Ecto neural progenitor cell (in vitro differentiated cells): ENCODE measurements around the gene CDC14B.
A peak's percentile ranks its signal among the peaks of the same experiment; 100 is the strongest.

Source experiments
- DNase-seq: peaks from one replicate; pipeline ENCODE4 v3.0.0-alpha.2; 2018; ENCODE audit warnings: low spot score

Gene CDC14B

GRCh38 chr9:96484521-96484931 is 135.1 kb downstream of the CDC14B start:
- DNase-seq, result no peak

- no peak for DNase-seq
Observed at GRCh38 chr9:96483733-96484390, 135.8 kb downstream of the CDC14B start.

- no peak for DNase-seq
Observed at GRCh38 chr9:96483197-96483596, 136.4 kb downstream of the CDC14B start.

- DNase-seq, result no peak
Observed at GRCh38 chr9:96482476-96482875, 137.2 kb downstream of the CDC14B start.

GRCh38 chr9:96480736-96481135 is 138.9 kb downstream of the CDC14B start:
- no peak for DNase-seq

- DNase-seq, result no peak
Observed at GRCh38 chr9:96478829-96479371, 140.7 kb downstream of the CDC14B start.

- no peak for DNase-seq
Observed at GRCh38 chr9:96476591-96476990, 143.1 kb downstream of the CDC14B start.

GRCh38 chr9:96476013-96476412 is 143.6 kb downstream of the CDC14B start:
- DNase-seq, result no peak

- DNase-seq, result no peak
Observed at GRCh38 chr9:96467784-96468183, 151.9 kb downstream of the CDC14B start.

- DNase-seq, result no peak
Observed at GRCh38 chr9:96464426-96464825, 155.2 kb downstream of the CDC14B start.

GRCh38 chr9:96462541-96462940 is 157.1 kb downstream of the CDC14B start:
- no peak for DNase-seq

- DNase-seq, result no peak
Observed at GRCh38 chr9:96461336-96461735, 158.3 kb downstream of the CDC14B start.

- DNase-seq, result no peak
Observed at GRCh38 chr9:96460882-96461281, 158.8 kb downstream of the CDC14B start.

- no peak for DNase-seq
Observed at GRCh38 chr9:96460470-96460869, 159.2 kb downstream of the CDC14B start.

- no peak for DNase-seq
Observed at GRCh38 chr9:96459268-96460007, 160.2 kb downstream of the CDC14B start.

GRCh38 chr9:96458226-96458625 is 161.4 kb downstream of the CDC14B start:
- DNase-seq, result no peak

GRCh38 chr9:96457266-96457665 is 162.4 kb downstream of the CDC14B start:
- no peak for DNase-seq

- no peak for DNase-seq
Observed at GRCh38 chr9:96453625-96454024, 166.0 kb downstream of the CDC14B start.

- peak; percentile 67 for DNase-seq
Observed at GRCh38 chr9:96450613-96451528, 168.8 kb downstream of the CDC14B start.
